Gastrocnemius medialis (tissue), 4 donors: ENCODE results near the gene EFCAB10. TPM values are rescaled to one million over a fixed set of nuclear protein-coding genes. Genes with fewer than 3 reads are reported as not detected.
"Not testable (repeated sequence)": the region's sequence is repeated elsewhere in the genome, so short reads cannot be mapped to it uniquely, and the experiment has no call there.

Source experiments
- ATAC-seq, 2 donors: fragments of 150-250 bp; one replicate each; pipeline ENCODE4 v1.9.1; 2016
- DNase-seq, 2 donors: peaks; one replicate each; pipeline ENCODE4 v3.0.0-alpha.2; 2019
- H3K27ac ChIP-seq, 4 donors: fragments of 200-600 bp; sonication (generic); 1 replicate in 1 of 4; 2 replicates in 3 of 4; pipeline ENCODE4 v1.5.1; 2016 to 2018; ENCODE audit warnings: mild to moderate bottlenecking in 2 of 4, moderate library complexity in 1 of 4
- H3K27me3 ChIP-seq, 3 donors: fragments of 200-600 bp; sonication (generic) in 2 of 3; 1 replicate in 1 of 3; 2 replicates in 2 of 3; pipeline versions ENCODE4 v1.5.1 to v1.6.0; 2016 to 2019; ENCODE audit warnings: mild to moderate bottlenecking in 1 of 3, moderate library complexity in 1 of 3
- H3K36me3 ChIP-seq, 2 donors: fragments of 200-600 bp; sonication (generic) in 1 of 2; one replicate each; pipeline ENCODE4 v1.5.1; 2017 to 2018
- H3K4me1 ChIP-seq, 2 donors: fragments of 200-600 bp; sonication (generic) in 1 of 2; one replicate each; pipeline ENCODE4 v1.5.1; 2016 to 2017; ENCODE audit warnings: mild to moderate bottlenecking in 2 of 2
- H3K4me3 ChIP-seq, 4 donors: fragments of 200-600 bp; sonication (generic) in 3 of 4; 1 replicate in 1 of 4; 2 replicates in 3 of 4; pipeline ENCODE4 v1.5.1; 2016 to 2019; ENCODE audit warnings: mild to moderate bottlenecking in 2 of 4
- H3K9me3 ChIP-seq, 3 donors: fragments of 200-600 bp; sonication (generic) in 2 of 3; 1 replicate in 1 of 3; 2 replicates in 2 of 3; pipeline ENCODE4 v1.5.1; 2016 to 2019
- CTCF ChIP-seq, 5 experiments: fragments of 450-650 bp in 3 of 5; fragments of 200-600 bp in 2 of 5; sonication (generic) in 2 of 5; IDR thresholded peaks in 4 of 5; conservative IDR thresholded peaks in 1 of 5; 1 replicate in 4 of 5; 2 replicates in 1 of 5; pipeline ENCODE4 v1.5.1; 2016 to 2019; ENCODE audit warnings: antibody characterized with exemption in 5 of 5, mild to moderate bottlenecking in 3 of 5, moderate library complexity in 3 of 5
- POLR2A ChIP-seq, 2 donors: fragments of 450-650 bp; IDR thresholded peaks; one replicate each; pipeline ENCODE4 v1.6.1; 2017; ENCODE audit warnings: antibody characterized with exemption in 2 of 2, mild to moderate bottlenecking in 2 of 2, moderate library complexity in 2 of 2
- in situ Hi-C, 4 donors: fragments of 200-750 bp; cut with MboI; loops; one replicate each; pipeline versions ENCODE4 v1.15.0 to v1.8.0; 2017; ENCODE audit warnings: low sequenced_read_pairs in 4 of 4
- intact Hi-C: fragments of 100-400 bp; cut with DNase I; formaldehyde crosslinking; loops from one replicate; pipeline ENCODE4 v1.15.1; 2023; ENCODE audit warnings: low total_unique reads
- total RNA-seq, 4 donors: library from RNA; depleted of rRNA; stranded (reverse); fragments of >200 nt; gene quantifications; one replicate each; pipeline versions ENCODE4 v1.1.0 to v1.2.3, GENCODE V29; 2016

EFCAB10 gene
- total RNA-seq, 4 donors from 2014 or later: not detected

GRCh38 chr7:105530126-105530525 lies 51.2 kb downstream of the EFCAB10 start:
- Histone ChIP-seq H3K4me3 (no peak overlapping the region), H3K27ac (no peak overlapping the region), H3K4me1 (peaks cover 16 to 19% of the 10 kb centered on the region in 2 donors), H3K36me3 (peaks cover 0 to 9% of the 10 kb centered on the region in 2 donors), H3K27me3 (no peaks in the 10 kb centered on the region), H3K9me3 (no peaks in the 10 kb centered on the region)
- intact Hi-C loops: loop anchor here (5.0 kb wide), 1 partner anchor 263 kb away; no protein-coding TSS in a partner anchor
- DNase-seq: no peak
- in situ Hi-C loops: no loop called here
- no peak for ATAC-seq
- TF ChIP-seq POLR2A (IDR thresholded peaks at IDR 0.05): no peak

- H3K27me3 ChIP-seq: not testable (repeated sequence)
These were observed 53.6 kb downstream of the EFCAB10 start for GRCh38 chr7:105527737-105528136.

GRCh38 chr7:105524840-105525239 lies 56.5 kb downstream of the EFCAB10 start:
- in situ Hi-C loops: no loop called here
- no peak for DNase-seq
- Histone ChIP-seq H3K36me3 (peaks cover 0 to under 1% of the 10 kb centered on the region in 2 donors), H3K4me1 (peaks cover 12 to 15% of the 10 kb centered on the region in 2 donors), H3K9me3 (no peaks in the 10 kb centered on the region), H3K4me3 (no peak overlapping the region), H3K27me3 (no peaks in the 10 kb centered on the region), H3K27ac (no peak overlapping the region)
- no peak for ATAC-seq
- TF ChIP-seq POLR2A (IDR thresholded peaks at IDR 0.05): no peak
- no peak for TF ChIP-seq CTCF (IDR thresholded peaks at IDR 0.05 in 4 of 5, conservative IDR thresholded peaks at IDR 0.05 in 1 of 5)
- intact Hi-C loops: loop anchor here (5.0 to 10.0 kb wide), 3 partner anchors 138 to 760 kb away; partner anchors contain the start of genes NAMPT and SRPK2

More at GRCh38 chr7:105527737-105528136, 53.6 kb downstream of the EFCAB10 start:
- H3K4me1 ChIP-seq, H3K36me3 ChIP-seq, DNase-seq, ATAC-seq, H3K9me3 ChIP-seq, H3K27ac ChIP-seq, H3K4me3 ChIP-seq, in situ Hi-C loops: not testable (repeated sequence)
- intact Hi-C loops: loop anchor here (10.0 kb wide), 2 partner anchors 147 to 757 kb away; partner anchors contain the start of gene NAMPT

- intact Hi-C loops: loop anchor here (5.0 to 10.0 kb wide), 3 partner anchors 137 to 760 kb away; partner anchors contain the start of genes NAMPT and SRPK2
- H3K27ac ChIP-seq, H3K9me3 ChIP-seq, H3K4me3 ChIP-seq, H3K27me3 ChIP-seq, in situ Hi-C loops, DNase-seq, H3K36me3 ChIP-seq, ATAC-seq: not testable (repeated sequence)
- H3K4me1 ChIP-seq: peaks cover 12 to 15% of the 10 kb centered on the region in 2 donors
These were observed 56.9 kb downstream of the EFCAB10 start for GRCh38 chr7:105524423-105524822.

- no peaks in the 10 kb centered on the region for H3K27me3 ChIP-seq
- intact Hi-C loops (loop anchor here (1.0 to 10.0 kb wide), 5 partner anchors 135 to 763 kb away; partner anchors contain the start of genes NAMPT and SRPK2), in situ Hi-C loops (no loop called here)
- DNase-seq: peak; percentile 72 to 83
- peaks cover 0 to 7% of the 10 kb centered on the region in 2 donors for H3K36me3 ChIP-seq
- no peaks in the 10 kb centered on the region for H3K9me3 ChIP-seq
- TF ChIP-seq CTCF (IDR thresholded peaks at IDR 0.05 in 4 of 5, conservative IDR thresholded peaks at IDR 0.05 in 1 of 5): peak in 2 of 5 experiments; percentile 16 to 26
- peak; percentile 90 to 91 for TF ChIP-seq POLR2A (IDR thresholded peaks at IDR 0.05)
- H3K27ac ChIP-seq: peak within 1 kb of the TSS; percentile 82 to 96 (median 86)
- peaks cover 12 to 15% of the 10 kb centered on the region in 2 donors for H3K4me1 ChIP-seq
- peak within 1 kb of the TSS; percentile 56 to 87 (median 64) for H3K4me3 ChIP-seq
- ATAC-seq: peak; percentile 94 to 95
These were observed 59.4 kb downstream of the EFCAB10 start, which contains the start of gene PUS7 for GRCh38 chr7:105521717-105522463. Gene PUS7 (minus strand): TSS chr7:105522271. CDS start chr7:105508512, 13,759 bp downstream.
